MM.1S (cell line): Measurements from ENCODE around the gene TGFBR3.

ENCODE experiments used
- DNase-seq: peaks from one replicate; pipeline ENCODE4 v3.0.0-alpha.2; 2015
- H2AFZ ChIP-seq: fragments of 300-600 bp; sonication (generic); 2 replicates; pipeline ENCODE4 v1.6.0; 2016; ENCODE audit warnings: antibody characterized with exemption, low read length
- H3F3A ChIP-seq: fragments of 300-600 bp; sonication (generic); 2 replicates; pipeline ENCODE4 v1.6.1; 2016; ENCODE audit warnings: mild to moderate bottlenecking, antibody characterized with exemption, low read length, moderate library complexity, mixed read lengths; ENCODE audit not compliant: insufficient read depth
- H3K27ac ChIP-seq: fragments of 300-600 bp; sonication (generic); 2 replicates; pipeline ENCODE4 v1.5.1; 2016; ENCODE audit warnings: mild to moderate bottlenecking, low read length
- H3K27me3 ChIP-seq: fragments of 300-600 bp; sonication (generic); replicated peaks from 2 replicates; pipeline ENCODE4 v1.6.0; 2016; ENCODE audit warnings: low read length; ENCODE audit not compliant: insufficient read depth
- H3K36me3 ChIP-seq: fragments of 300-600 bp; sonication (generic); replicated peaks from 2 replicates; pipeline ENCODE4 v1.6.1; 2016; ENCODE audit warnings: mild to moderate bottlenecking, low read length, mixed read lengths; ENCODE audit not compliant: insufficient read depth
- H3K4me1 ChIP-seq: fragments of 300-600 bp; sonication (generic); 2 replicates; pipeline ENCODE4 v1.6.1; 2016; ENCODE audit warnings: low read length, mixed read lengths
- H3K4me2 ChIP-seq: fragments of 300-600 bp; sonication (generic); 2 replicates; pipeline ENCODE4 v1.6.0; 2016; ENCODE audit warnings: low read depth, low read length
- H3K4me3 ChIP-seq: fragments of 300-600 bp; sonication (generic); 2 replicates; pipeline ENCODE4 v1.5.1; 2016; ENCODE audit warnings: low read length, mixed read lengths
- H3K79me2 ChIP-seq: fragments of 300-600 bp; sonication (generic); 2 replicates; pipeline ENCODE4 v1.6.1; 2016; ENCODE audit warnings: mixed run types, low read length, mixed read lengths
- H3K9ac ChIP-seq: fragments of 300-600 bp; sonication (generic); 2 replicates; pipeline ENCODE4 v1.6.1; 2016; ENCODE audit warnings: low read length, mixed read lengths
- H3K9me2 ChIP-seq: fragments of 300-600 bp; sonication (generic); replicated peaks from 2 replicates; pipeline ENCODE4 v1.6.1; 2016; ENCODE audit warnings: mild to moderate bottlenecking, low read length, mixed read lengths; ENCODE audit not compliant: insufficient read depth
- H3K9me3 ChIP-seq: fragments of 300-600 bp; sonication (generic); replicated peaks from 2 replicates; pipeline ENCODE4 v1.6.1; 2016; ENCODE audit warnings: mild to moderate bottlenecking, low read length, mixed read lengths; ENCODE audit not compliant: insufficient read depth
- H4K20me1 ChIP-seq: fragments of 300-600 bp; sonication (generic); 2 replicates; pipeline ENCODE4 v1.6.1; 2016; ENCODE audit warnings: mild to moderate bottlenecking, low read length, moderate library complexity, mixed read lengths; ENCODE audit not compliant: insufficient read depth
- EZH2 ChIP-seq: fragments of 300-600 bp; sonication (generic); optimal IDR thresholded peaks from 2 replicates; pipeline ENCODE3; 2017; ENCODE audit warnings: low read depth, mild to moderate bottlenecking, antibody characterized with exemption, low read length, mixed read lengths
- EZH2phosphoT487 ChIP-seq: fragments of 300-600 bp; sonication (generic); IDR thresholded peaks from 2 replicates; pipeline ENCODE4 v1.6.1; 2018; ENCODE audit warnings: antibody characterized with exemption, low read length
- TF ChIP-seq, protein P1 (sequence below): fragments of 300-600 bp; sonication (generic); IDR thresholded peaks from 2 replicates; pipeline ENCODE4 v1.5.1; 2016; ENCODE audit warnings: antibody characterized with exemption, low read length, mixed read lengths

TGFBR3 gene

GRCh38 chr1:91864017-91864700 lies 21.8 kb downstream of the TGFBR3 start:
- no peaks in the 10 kb centered on the region for H3F3A ChIP-seq
- DNase-seq = no peak
- H3K36me3 ChIP-seq = no peaks in the 10 kb centered on the region
- H3K9ac ChIP-seq = no peak overlapping the region
- 0 out of 2 replicates have a peak, but pooled peaks cover 5% of the 10 kb centered on the region for H3K4me1 ChIP-seq
- H3K9me3 ChIP-seq = no peaks in the 10 kb centered on the region
- H3K4me3 ChIP-seq = no peak overlapping the region
- no peaks in the 10 kb centered on the region for H3K79me2 ChIP-seq
- no peak overlapping the region for H3K4me2 ChIP-seq
- no peaks in the 10 kb centered on the region for H3K9me2 ChIP-seq
- no peaks in the 10 kb centered on the region for H3K27me3 ChIP-seq
- H3K27ac ChIP-seq = no peak overlapping the region
- H2AFZ ChIP-seq = no peak overlapping the region
- H4K20me1 ChIP-seq = no peaks in the 10 kb centered on the region
- TF ChIP-seq, protein P1, sequence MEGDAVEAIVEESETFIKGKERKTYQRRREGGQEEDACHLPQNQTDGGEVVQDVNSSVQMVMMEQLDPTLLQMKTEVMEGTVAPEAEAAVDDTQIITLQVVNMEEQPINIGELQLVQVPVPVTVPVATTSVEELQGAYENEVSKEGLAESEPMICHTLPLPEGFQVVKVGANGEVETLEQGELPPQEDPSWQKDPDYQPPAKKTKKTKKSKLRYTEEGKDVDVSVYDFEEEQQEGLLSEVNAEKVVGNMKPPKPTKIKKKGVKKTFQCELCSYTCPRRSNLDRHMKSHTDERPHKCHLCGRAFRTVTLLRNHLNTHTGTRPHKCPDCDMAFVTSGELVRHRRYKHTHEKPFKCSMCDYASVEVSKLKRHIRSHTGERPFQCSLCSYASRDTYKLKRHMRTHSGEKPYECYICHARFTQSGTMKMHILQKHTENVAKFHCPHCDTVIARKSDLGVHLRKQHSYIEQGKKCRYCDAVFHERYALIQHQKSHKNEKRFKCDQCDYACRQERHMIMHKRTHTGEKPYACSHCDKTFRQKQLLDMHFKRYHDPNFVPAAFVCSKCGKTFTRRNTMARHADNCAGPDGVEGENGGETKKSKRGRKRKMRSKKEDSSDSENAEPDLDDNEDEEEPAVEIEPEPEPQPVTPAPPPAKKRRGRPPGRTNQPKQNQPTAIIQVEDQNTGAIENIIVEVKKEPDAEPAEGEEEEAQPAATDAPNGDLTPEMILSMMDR = no peak
- TF ChIP-seq EZH2phosphoT487 (no peak), EZH2 (no peak)

GRCh38 chr1:91863498-91863897 lies 22.5 kb downstream of the TGFBR3 start:
- H3K79me2 ChIP-seq = no peaks in the 10 kb centered on the region
- no peaks in the 10 kb centered on the region for H3K27me3 ChIP-seq
- H3K9ac ChIP-seq = no peak overlapping the region
- TF ChIP-seq, protein P1 = no peak
- TF ChIP-seq EZH2phosphoT487 = no peak
- no peak for TF ChIP-seq EZH2
- no peaks in the 10 kb centered on the region for H4K20me1 ChIP-seq
- H3K9me2 ChIP-seq = no peaks in the 10 kb centered on the region
- H3F3A ChIP-seq = no peaks in the 10 kb centered on the region
- H2AFZ ChIP-seq = no peak overlapping the region
- H3K4me1 ChIP-seq = 0 out of 2 replicates have a peak, but pooled peaks cover 5% of the 10 kb centered on the region
- no peak overlapping the region for H3K4me2 ChIP-seq
- H3K36me3 ChIP-seq = no peaks in the 10 kb centered on the region
- no peaks in the 10 kb centered on the region for H3K9me3 ChIP-seq
- DNase-seq = no peak
- no peak overlapping the region for H3K27ac ChIP-seq
- no peak overlapping the region for H3K4me3 ChIP-seq

DNA sequence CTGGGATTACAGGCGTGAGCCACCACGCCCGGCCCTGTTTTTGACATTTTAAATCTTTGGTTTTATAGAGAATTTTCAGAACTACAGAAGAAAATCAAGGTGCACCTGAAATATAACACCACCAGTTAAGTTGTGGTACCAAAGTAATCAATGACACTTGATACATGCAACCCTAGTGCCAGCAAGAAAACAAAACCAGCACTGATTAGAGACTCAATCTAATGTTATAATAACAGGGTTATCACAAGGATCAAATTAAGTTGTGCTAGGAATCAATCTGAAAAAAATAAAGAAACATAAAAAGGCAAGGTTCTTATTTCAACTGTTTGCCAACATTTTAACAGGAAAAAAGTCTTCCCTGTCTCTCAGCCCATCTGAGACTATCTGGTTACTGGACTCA lies 23.8 kb downstream of the TGFBR3 start:
- DNase-seq = no peak
- Histone ChIP-seq H4K20me1 (no peaks in the 10 kb centered on the region), H2AFZ (no peak overlapping the region), H3K27me3 (no peaks in the 10 kb centered on the region), H3K4me1 (0 out of 2 replicates have a peak, but pooled peaks cover 5% of the 10 kb centered on the region), H3K4me2 (no peak overlapping the region), H3K36me3 (no peaks in the 10 kb centered on the region), H3K27ac (no peak overlapping the region), H3K4me3 (no peak overlapping the region), H3K79me2 (no peaks in the 10 kb centered on the region), H3K9ac (no peak overlapping the region), H3K9me3 (no peaks in the 10 kb centered on the region), H3K9me2 (no peaks in the 10 kb centered on the region), H3F3A (no peaks in the 10 kb centered on the region)
- TF ChIP-seq EZH2 (no peak), EZH2phosphoT487 (no peak)
- TF ChIP-seq, protein P1 = no peak
